Activated CD4-positive, alpha-beta T cell treated with anti-CD3 and anti-CD28 coated beads, Interleukin-2, amount 50 U/mL, for 24 hours (primary cell): Measurements from ENCODE around the gene PHF2.

Experiments used
- DNase-seq, 2 donors: peaks; one replicate each; pipeline ENCODE4 v3.0.0-alpha.2; 2020; ENCODE audit warnings: low read depth in 1 of 2, low spot score in 1 of 2

The PHF2 gene

GRCh38 chr9:93576258-93577077 is at the start of gene PHF2:
PHF2 (plus strand) TSS chr9:93576584; CDS start chr9:93576774, 190 bp downstream.
- DNase-seq, result no peak

GRCh38 chr9:93531374-93531773 is 45.0 kb upstream of the PHF2 start:
- DNase-seq, result no peak

DNA sequence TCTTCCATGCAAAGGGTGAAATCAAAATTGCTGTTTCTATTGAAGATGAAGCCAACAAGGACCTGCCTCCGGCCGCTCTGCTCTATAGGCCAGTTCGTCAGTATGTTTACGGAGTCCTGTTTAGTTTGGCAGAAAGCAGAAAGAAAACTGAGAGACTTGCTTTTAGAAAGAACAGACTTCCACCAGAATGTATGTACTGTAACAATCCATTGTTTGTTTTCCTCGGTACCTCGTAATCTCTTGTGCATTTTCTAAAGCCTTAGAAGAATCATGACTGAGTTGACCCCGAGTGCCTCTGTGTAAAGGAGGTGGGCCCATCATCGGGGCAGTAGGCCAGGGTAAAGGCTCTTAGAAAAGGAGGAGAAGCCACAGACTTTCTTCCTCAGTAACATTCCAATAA is 44.2 kb upstream of the PHF2 start:
- no peak for DNase-seq

DNA sequence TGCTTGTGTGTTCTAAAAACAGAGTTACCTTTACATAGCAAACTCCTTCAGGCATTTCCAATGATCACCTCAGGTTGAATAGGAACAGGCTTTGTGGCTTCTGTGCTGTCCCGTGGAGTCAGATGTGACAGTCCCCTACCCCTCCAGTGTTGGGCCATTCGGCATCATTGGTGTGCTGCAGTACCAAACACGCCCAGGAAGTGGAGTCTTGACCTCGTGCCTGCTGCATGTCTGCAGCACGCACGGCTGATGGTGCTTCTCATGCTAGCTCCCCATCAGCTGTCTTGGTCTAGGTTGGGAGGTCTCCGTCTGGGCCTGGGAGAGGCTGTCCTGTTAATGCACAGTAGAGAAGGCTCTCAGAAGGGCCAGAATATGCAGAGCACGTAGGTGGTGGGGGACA is 42.5 kb upstream of the PHF2 start:
- no peak for DNase-seq

DNA sequence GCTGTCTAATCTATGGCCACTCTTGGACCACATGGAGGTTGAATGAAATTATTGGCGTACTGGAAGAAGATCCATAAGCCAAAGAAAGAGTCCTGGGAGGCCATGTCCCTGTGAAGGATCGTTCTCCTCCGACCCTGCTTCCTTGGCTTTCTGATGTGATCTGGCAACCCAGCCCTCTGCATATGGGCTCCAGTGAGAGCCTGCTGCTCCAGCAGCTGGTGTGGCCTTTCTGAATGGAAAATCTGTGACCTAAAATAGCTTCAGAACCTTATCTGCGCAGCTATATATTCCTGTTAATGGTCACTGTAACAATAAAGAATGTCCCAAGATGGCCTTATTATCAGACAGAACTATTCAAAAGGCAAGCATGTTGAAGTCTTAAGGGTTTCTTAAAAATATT is 40.2 kb upstream of the PHF2 start:
- DNase-seq, result no peak

DNA sequence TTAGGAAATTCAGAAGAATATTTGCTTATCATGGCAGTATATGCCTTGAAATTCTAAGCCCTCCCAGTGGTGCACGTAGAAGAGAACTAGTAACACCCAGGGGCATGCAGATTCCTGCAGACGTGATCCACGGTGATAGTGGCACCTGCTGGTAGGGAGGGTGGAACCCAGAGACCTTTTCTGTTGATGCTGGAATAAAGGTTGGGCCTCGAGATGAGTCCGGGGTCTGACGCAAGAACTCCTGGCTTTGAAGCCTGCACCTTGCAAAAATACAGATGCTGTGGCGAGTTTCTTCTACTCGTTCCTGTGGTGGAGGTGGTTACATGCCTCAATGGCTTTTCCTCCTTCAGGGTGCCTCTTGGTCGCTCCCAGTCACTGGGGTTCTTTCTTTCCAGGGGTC is 39.5 kb upstream of the PHF2 start:
- DNase-seq, result no peak

DNA sequence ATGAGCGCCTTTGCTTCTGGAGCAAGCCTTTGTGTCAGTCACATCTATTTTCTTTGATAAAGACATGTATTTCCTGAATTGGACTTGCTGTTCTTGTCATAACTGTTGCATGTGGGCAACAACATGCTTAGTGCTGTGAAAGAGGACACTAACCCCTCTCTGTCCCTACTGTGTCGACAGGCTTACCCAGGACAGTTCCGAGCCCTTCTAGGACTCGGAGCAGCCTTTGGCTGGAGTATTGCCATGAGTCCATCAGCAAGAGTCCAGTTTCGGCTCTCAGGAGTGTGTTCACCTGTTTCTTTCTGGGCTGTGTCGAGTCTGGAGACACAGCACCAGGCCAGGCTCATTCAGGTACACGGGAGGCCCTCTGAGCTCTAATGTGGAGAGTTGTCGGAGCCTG is 36.1 kb upstream of the PHF2 start:
- no peak for DNase-seq

- DNase-seq, result no peak
Measured at GRCh38 chr9:93541005-93541404, 35.4 kb upstream of the PHF2 start.

GRCh38 chr9:93541581-93542349 is 34.6 kb upstream of the PHF2 start:
- no peak for DNase-seq

DNA sequence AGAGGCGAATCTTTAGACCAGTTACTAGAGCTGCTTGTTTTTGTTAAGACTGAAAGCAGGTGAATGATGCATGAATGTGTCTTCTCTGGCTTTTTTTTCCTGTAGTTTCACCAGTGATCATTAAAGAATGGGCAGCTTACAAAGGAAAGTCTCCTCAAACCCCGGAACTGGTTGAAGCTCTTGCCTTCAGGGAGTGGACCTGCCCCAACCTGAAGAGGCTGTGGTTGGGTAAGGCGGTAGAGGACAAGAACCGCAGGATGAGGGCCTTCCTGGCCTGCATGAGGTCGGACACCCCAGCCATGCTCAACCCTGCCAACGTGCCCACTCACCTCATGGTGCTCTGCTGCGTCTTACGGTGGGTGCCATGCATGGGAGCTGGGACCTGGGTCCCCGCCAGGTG is 33.3 kb upstream of the PHF2 start:
- no peak for DNase-seq

GRCh38 chr9:93546356-93546755 is 30.0 kb upstream of the PHF2 start:
- no peak for DNase-seq

DNA sequence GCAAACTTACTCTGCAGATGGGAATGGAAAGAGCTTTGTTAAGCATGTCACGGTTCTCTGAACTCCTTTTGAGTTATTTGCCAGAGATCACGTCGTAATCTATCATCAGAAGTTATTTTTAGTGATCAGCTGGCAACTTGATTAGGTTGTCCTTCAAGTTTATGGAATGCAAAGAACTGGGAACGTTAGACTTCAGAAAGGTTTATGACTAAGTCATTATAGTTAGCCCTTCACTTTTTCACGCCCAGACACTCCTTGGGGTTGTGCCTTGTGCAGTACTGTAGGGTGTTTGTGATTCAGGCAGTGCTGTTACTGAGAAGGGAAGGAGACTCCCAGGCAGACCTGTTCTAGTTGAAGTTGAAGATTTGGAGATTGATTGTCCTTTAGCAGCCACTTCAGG is 26.8 kb upstream of the PHF2 start:
- DNase-seq, result no peak

DNA sequence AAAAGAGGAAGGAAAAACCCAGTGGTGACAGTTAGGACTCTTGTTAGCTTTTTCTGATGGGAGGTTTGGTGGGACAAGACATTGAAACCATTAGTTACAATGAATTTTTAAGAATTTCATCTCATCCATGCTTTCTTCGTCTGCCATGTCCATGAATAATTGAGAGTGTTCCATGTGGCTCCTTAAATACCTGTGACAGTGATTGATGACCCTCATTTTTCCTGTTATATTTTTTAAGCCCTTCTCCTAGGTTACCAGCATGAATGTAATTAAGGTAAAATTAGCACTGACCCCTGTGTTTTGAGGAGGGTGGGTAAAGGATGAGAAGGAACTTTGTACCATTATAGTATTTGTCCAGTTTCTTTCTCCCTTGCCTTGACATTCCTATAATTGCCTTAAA is 23.5 kb upstream of the PHF2 start:
- DNase-seq, result no peak

DNA sequence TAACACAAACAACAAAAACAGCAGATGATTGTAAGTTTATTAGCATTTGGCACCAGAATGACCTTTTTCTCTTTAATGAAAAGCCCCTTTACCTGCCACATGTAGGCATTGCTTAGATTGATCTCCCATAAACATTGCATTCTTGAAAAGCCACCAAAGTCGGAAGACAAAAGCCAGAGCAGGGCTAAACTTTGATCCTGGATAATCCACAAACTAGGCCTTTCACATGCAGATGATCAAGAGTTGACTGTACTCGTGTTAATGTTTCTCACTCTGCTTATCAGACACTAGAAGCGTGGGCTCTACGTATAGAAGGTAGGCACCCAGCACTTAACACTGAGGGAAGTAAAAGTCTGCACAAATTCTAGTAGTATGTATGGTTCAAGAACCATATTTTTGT is 21.0 kb upstream of the PHF2 start:
- DNase-seq, result no peak

DNA sequence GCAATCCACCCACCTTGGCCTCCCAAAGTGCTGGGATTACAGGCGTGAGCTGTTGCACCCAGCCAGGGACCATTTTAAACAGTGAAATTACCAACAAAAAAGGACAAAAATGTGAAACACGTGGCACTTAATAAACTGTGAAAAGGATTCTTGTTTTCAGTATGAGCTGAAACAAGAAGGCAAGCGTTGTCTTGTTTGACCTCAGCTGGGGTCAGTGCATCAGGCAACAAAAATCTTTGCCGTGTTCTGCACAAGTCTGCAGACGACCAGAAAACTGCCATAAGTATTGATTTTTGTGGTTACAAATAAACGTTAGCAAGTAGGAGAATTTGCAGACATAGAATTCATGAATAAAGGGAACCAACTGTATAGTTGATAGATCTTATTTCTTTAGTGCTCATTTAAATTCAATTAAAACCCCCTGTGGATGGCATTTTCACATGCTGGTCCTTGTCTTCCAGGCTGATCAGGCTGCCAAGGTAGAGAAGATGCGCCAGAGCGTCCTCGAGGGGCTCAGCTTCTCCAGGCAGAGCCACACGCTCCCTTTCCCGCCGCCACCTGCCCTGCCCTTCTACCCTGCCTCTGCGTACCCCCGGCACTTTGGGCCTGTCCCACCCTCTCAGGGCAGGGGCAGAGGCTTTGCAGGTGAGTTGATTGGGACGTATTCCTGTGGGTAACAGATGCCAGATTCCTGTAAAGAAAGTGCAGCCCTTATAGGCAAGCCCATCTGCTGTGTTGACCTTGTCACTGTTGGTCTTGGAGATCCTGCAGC is 18.8 kb upstream of the PHF2 start:
- DNase-seq, result no peak

- DNase-seq, result no peak
Measured at GRCh38 chr9:93558503-93558902, 17.9 kb upstream of the PHF2 start.

GRCh38 chr9:93560991-93561390 is 15.4 kb upstream of the PHF2 start:
- no peak for DNase-seq

- DNase-seq, result no peak
Measured at GRCh38 chr9:93562157-93562556, 14.2 kb upstream of the PHF2 start.

DNA sequence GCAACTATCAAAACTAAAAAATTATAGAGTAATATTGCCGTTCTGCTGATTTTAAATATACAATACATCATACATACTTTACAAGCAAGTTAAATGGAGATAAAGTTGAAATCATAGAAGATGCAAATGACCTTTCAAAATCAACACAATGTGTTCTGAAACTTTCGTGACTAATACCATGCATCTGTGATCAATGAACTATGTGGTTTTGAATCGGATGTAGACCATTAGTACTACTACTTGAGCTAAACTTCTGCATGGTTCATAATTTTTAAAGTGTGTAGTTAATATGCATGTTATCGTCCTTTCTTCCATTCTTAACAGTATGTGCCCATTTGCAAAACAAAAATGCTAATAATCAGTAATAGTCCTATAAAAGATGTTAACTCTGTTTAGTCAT is 11.3 kb upstream of the PHF2 start:
- DNase-seq, result no peak

- peak; percentile 98 to 99 for DNase-seq
Measured at GRCh38 chr9:93566408-93567270, 9.7 kb upstream of the PHF2 start.
